Measurements from ENCODE around the gene FAM13C. TPM values are rescaled to one million over a fixed set of nuclear protein-coding genes. Genes with fewer than 3 reads are reported as not detected.
A peak's percentile ranks its signal among the peaks of the same experiment; 100 is the strongest.

Gene FAM13C
- polyA plus RNA-seq, 2 of the 4 experiments (the other 2 are of a cell fraction) = not detected

DNA sequence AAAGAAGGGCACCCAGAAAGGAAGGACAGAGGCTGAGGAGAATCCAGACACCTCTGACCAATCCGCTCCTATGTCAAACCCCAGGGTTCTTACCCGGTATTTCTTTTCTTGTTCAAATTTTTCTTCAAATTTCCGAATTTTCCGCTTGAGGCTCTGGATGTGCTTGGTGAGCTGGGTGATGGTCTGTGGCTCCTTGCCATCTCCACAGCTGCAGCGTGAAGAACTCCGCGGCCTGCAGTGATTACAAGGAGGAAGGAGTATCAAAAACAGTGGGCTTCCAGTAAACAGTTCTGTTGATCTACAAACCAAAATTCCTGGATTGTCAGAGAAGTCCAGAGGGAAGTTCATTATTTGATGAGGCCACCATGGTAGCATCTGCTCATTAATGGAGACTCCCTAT is 93.9 kb downstream of the FAM13C start (continued):
- TF ChIP-seq, protein P1, sequence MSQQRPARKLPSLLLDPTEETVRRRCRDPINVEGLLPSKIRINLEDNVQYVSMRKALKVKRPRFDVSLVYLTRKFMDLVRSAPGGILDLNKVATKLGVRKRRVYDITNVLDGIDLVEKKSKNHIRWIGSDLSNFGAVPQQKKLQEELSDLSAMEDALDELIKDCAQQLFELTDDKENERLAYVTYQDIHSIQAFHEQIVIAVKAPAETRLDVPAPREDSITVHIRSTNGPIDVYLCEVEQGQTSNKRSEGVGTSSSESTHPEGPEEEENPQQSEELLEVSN (IDR thresholded peaks at IDR 0.05; ENCODE audit: borderline replicate concordance, low read depth) = no peak
- TF ChIP-seq, protein P2, sequence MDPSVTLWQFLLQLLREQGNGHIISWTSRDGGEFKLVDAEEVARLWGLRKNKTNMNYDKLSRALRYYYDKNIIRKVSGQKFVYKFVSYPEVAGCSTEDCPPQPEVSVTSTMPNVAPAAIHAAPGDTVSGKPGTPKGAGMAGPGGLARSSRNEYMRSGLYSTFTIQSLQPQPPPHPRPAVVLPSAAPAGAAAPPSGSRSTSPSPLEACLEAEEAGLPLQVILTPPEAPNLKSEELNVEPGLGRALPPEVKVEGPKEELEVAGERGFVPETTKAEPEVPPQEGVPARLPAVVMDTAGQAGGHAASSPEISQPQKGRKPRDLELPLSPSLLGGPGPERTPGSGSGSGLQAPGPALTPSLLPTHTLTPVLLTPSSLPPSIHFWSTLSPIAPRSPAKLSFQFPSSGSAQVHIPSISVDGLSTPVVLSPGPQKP (IDR thresholded peaks at IDR 0.05; ENCODE audit: low read depth, low read length) = no peak
- TF ChIP-seq, protein P3, sequence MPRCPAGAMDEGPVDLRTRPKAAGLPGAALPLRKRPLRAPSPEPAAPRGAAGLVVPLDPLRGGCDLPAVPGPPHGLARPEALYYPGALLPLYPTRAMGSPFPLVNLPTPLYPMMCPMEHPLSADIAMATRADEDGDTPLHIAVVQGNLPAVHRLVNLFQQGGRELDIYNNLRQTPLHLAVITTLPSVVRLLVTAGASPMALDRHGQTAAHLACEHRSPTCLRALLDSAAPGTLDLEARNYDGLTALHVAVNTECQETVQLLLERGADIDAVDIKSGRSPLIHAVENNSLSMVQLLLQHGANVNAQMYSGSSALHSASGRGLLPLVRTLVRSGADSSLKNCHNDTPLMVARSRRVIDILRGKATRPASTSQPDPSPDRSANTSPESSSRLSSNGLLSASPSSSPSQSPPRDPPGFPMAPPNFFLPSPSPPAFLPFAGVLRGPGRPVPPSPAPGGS (IDR thresholded peaks at IDR 0.05) = no peak

DNA sequence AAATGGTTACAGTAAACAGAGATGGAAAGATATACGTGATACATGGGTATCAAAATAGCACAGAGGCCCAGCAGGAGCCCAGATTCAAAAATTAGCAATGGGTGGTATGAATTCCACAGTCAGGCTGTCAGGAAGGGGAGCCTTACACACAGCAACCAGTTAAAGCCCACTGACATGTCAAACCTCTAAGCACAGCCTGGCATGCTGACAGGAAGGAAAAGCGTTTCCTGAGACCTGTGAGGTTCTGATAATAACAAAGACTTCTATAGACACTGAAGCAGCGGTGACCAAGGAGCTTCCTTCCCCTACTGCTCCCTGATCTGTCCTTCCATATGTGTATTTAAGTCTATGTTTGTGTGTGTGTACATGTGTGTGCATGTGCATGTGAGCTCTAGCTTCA is 96.0 kb downstream of the FAM13C start:
- Histone ChIP-seq H3K4me1 (no peaks in the 10 kb centered on the region), H3K9me3 (no peaks in the 10 kb centered on the region), H3K4me3 (no peak overlapping the region), H3K27ac (no peak overlapping the region), H3K4me2 (no peak overlapping the region)
- no peak for ATAC-seq
- ChIA-PET POLR2A (no interaction called here), CTCF (no interaction called here)
- WGBS (ENCODE audit: missing lambda C conversion rate) = 5% methylated on average over 3 of the region's 3 CpGs
- DNase-seq (ENCODE audit: low read depth in 1 of 2, low spot score in 1 of 2) = no peak
- no peak for TF ChIP-seq EHMT2 (IDR thresholded peaks at IDR 0.05; ENCODE audit: low read depth)
- TF ChIP-seq, protein P1 (IDR thresholded peaks at IDR 0.05; ENCODE audit: borderline replicate concordance, low read depth) = no peak
- no peak for FAIRE-seq

DNA sequence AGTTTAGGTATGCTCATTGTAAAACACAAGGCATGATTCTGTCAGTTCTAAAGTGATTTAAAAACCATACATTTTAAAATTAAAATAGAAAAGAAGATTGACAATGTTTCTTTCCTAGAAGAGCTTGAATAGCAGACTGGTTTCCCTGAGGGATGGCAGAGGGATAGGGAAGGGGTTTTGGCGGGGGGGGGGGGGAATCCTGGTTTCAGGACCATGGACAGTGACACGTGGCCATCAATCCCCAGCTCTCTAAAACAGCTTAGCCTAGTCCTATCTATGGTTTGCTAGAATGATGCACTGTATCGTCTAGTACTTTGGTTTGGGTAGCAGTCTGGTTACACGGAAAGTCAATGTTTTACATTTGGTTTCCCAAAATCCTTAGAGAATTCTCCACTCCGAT is 97.2 kb downstream of the FAM13C start:
- TF ChIP-seq, protein P4, sequence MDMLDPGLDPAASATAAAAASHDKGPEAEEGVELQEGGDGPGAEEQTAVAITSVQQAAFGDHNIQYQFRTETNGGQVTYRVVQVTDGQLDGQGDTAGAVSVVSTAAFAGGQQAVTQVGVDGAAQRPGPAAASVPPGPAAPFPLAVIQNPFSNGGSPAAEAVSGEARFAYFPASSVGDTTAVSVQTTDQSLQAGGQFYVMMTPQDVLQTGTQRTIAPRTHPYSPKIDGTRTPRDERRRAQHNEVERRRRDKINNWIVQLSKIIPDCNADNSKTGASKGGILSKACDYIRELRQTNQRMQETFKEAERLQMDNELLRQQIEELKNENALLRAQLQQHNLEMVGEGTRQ (IDR thresholded peaks at IDR 0.05) = no peak
- TF ChIP-seq HOXA7 (CRISPR knock-in tag; IDR thresholded peaks at IDR 0.05) = no peak
- TF ChIP-seq, protein P5, sequence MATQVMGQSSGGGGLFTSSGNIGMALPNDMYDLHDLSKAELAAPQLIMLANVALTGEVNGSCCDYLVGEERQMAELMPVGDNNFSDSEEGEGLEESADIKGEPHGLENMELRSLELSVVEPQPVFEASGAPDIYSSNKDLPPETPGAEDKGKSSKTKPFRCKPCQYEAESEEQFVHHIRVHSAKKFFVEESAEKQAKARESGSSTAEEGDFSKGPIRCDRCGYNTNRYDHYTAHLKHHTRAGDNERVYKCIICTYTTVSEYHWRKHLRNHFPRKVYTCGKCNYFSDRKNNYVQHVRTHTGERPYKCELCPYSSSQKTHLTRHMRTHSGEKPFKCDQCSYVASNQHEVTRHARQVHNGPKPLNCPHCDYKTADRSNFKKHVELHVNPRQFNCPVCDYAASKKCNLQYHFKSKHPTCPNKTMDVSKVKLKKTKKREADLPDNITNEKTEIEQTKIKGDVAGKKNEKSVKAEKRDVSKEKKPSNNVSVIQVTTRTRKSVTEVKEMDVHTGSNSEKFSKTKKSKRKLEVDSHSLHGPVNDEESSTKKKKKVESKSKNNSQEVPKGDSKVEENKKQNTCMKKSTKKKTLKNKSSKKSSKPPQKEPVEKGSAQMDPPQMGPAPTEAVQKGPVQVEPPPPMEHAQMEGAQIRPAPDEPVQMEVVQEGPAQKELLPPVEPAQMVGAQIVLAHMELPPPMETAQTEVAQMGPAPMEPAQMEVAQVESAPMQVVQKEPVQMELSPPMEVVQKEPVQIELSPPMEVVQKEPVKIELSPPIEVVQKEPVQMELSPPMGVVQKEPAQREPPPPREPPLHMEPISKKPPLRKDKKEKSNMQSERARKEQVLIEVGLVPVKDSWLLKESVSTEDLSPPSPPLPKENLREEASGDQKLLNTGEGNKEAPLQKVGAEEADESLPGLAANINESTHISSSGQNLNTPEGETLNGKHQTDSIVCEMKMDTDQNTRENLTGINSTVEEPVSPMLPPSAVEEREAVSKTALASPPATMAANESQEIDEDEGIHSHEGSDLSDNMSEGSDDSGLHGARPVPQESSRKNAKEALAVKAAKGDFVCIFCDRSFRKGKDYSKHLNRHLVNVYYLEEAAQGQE (IDR thresholded peaks at IDR 0.05) = peak; percentile 55
- no peak overlapping the region for H3K27ac ChIP-seq
- H3K4me1 ChIP-seq = no peaks in the 10 kb centered on the region
- no peak overlapping the region for H3K4me2 ChIP-seq
- ATAC-seq (no peak), FAIRE-seq (no peak), DNase-seq (ENCODE audit: low read depth in 1 of 2, low spot score in 1 of 2) (no peak)
- ChIA-PET CTCF (no interaction called here), POLR2A (interaction anchor here (0.6 kb wide), 1 partner anchor 283 kb away, joined by 5 read pairs; no protein-coding TSS in a partner anchor)
- no peaks in the 10 kb centered on the region for H3K9me3 ChIP-seq
- no peak overlapping the region for H3K4me3 ChIP-seq
- 16% methylated on average over 5 of the region's 5 CpGs for WGBS (ENCODE audit: missing lambda C conversion rate)

DNA sequence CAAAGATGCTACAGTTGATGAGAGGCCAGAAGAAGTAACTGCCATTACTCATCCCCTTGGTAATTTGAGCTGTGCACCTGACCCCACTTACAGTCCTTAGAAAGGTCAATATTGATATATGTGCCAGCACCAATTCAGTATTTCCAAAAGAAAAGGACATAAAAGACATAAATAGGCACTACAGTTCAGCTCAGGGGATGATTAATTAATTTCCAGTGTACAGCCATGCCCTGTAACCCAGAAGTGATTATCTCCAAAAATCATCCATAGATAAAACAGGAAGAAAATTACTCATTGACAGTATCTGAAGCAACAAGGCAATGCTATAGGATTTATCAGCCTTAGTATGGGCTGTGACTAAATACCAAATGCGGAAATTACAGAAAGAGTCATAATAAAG is 103.5 kb downstream of the FAM13C start:
- no peaks in the 10 kb centered on the region for H3K4me1 ChIP-seq
- H3K27ac ChIP-seq = no peak overlapping the region
- no peaks in the 10 kb centered on the region for H3K9me3 ChIP-seq
- 55% methylated on average over 1 of the region's 1 CpG for WGBS (ENCODE audit: missing lambda C conversion rate)
- no peak for ATAC-seq
- DNase-seq (ENCODE audit: low read depth in 1 of 2, low spot score in 1 of 2) = no peak
- no peak for TF ChIP-seq CHD2 (IDR thresholded peaks at IDR 0.05; ENCODE audit: low read length, partially characterized antibody)
- no peak overlapping the region for H3K4me2 ChIP-seq
- ChIA-PET POLR2A (no interaction called here), CTCF (no interaction called here)
- no peak for FAIRE-seq
- H3K4me3 ChIP-seq = no peak overlapping the region
